ENCODE results near the gene TTC28. TPM values are rescaled to one million over a fixed set of nuclear protein-coding genes. Genes with fewer than 3 reads are reported as not detected.
"Not testable (repeated sequence)": the region's sequence is repeated elsewhere in the genome, so short reads cannot be mapped to it uniquely, and the experiment has no call there.

The TTC28 gene
- polyA plus RNA-seq, 4 donors = 0.45 to 24.0 (median 3.7) TPM

- no peaks in the 10 kb centered on the region for H3K9me3 ChIP-seq (ENCODE audit: control insufficient read depth in 2 of 2, insufficient read depth in 1 of 2, low read depth in 1 of 2, low read length in 1 of 2)
- 86 to 91% (median 88%) methylated on average over 4 of the region's 4 CpGs for WGBS, 3 donors
- H3K4me1 ChIP-seq (ENCODE audit: control insufficient read depth in 3 of 3, insufficient read depth in 2 of 3, low read depth in 1 of 3, low read length in 2 of 3) = peaks cover 0 to 6% (median 2%) of the 10 kb centered on the region in 3 donors
- no peak for DNase-seq
- no peak overlapping the region for H3K4me3 ChIP-seq (ENCODE audit: low read depth in 1 of 3, low read length in 3 of 3)
- no peak for FAIRE-seq
- no peaks in the 10 kb centered on the region for H3K36me3 ChIP-seq (ENCODE audit: control insufficient read depth in 3 of 3, insufficient read depth in 2 of 3, low read depth in 1 of 3, low read length in 3 of 3)
- no peak overlapping the region for H3K27ac ChIP-seq (ENCODE audit: low read depth in 1 of 3, low read length in 2 of 3)
- no peaks in the 10 kb centered on the region for H3K27me3 ChIP-seq (ENCODE audit: control insufficient read depth in 3 of 3, insufficient read depth in 3 of 3, low read length in 3 of 3)
Observed at GRCh38 chr22:28175730-28176492, 503.7 kb downstream of the TTC28 start.

- H3K4me3 ChIP-seq (ENCODE audit: low read depth in 1 of 3, low read length in 3 of 3) = no peak overlapping the region
- no peaks in the 10 kb centered on the region for H3K36me3 ChIP-seq (ENCODE audit: control insufficient read depth in 3 of 3, insufficient read depth in 2 of 3, low read depth in 1 of 3, low read length in 3 of 3)
- H3K4me1 ChIP-seq (ENCODE audit: control insufficient read depth in 3 of 3, insufficient read depth in 2 of 3, low read depth in 1 of 3, low read length in 2 of 3) = peaks cover 0 to 6% (median 2%) of the 10 kb centered on the region in 3 donors
- H3K27me3 ChIP-seq (ENCODE audit: control insufficient read depth in 3 of 3, insufficient read depth in 3 of 3, low read length in 3 of 3) = no peaks in the 10 kb centered on the region
- 95% methylated on average over 4 of the region's 4 CpGs for WGBS, 3 donors
- no peak for DNase-seq
- no peak for FAIRE-seq
- H3K27ac ChIP-seq (ENCODE audit: low read depth in 1 of 3, low read length in 2 of 3) = no peak overlapping the region
- H3K9me3 ChIP-seq (ENCODE audit: control insufficient read depth in 2 of 2, insufficient read depth in 1 of 2, low read depth in 1 of 2, low read length in 1 of 2) = no peaks in the 10 kb centered on the region
Observed at GRCh38 chr22:28174509-28174908, 505.1 kb downstream of the TTC28 start.

GRCh38 chr22:28172892-28173670, 506.6 kb downstream of the TTC28 start:
- H3K36me3 ChIP-seq (ENCODE audit: control insufficient read depth in 3 of 3, insufficient read depth in 2 of 3, low read depth in 1 of 3, low read length in 3 of 3) = no peaks in the 10 kb centered on the region

GRCh38 chr22:28171712-28172111, 507.9 kb downstream of the TTC28 start:
- DNase-seq (no peak), FAIRE-seq (no peak)
- no peak overlapping the region for H3K4me3 ChIP-seq (ENCODE audit: low read depth in 1 of 3, low read length in 3 of 3)
- no peak overlapping the region for H3K27ac ChIP-seq (ENCODE audit: low read depth in 1 of 3, low read length in 2 of 3)
- H3K4me1 ChIP-seq (ENCODE audit: control insufficient read depth in 3 of 3, insufficient read depth in 2 of 3, low read depth in 1 of 3, low read length in 2 of 3) = peaks cover 0 to 6% (median 2%) of the 10 kb centered on the region in 3 donors
- H3K36me3 ChIP-seq (ENCODE audit: control insufficient read depth in 3 of 3, insufficient read depth in 2 of 3, low read depth in 1 of 3, low read length in 3 of 3) = no peaks in the 10 kb centered on the region
- no peaks in the 10 kb centered on the region for H3K27me3 ChIP-seq (ENCODE audit: control insufficient read depth in 3 of 3, insufficient read depth in 3 of 3, low read length in 3 of 3)
- no peaks in the 10 kb centered on the region for H3K9me3 ChIP-seq (ENCODE audit: control insufficient read depth in 2 of 2, insufficient read depth in 1 of 2, low read depth in 1 of 2, low read length in 1 of 2)

More at GRCh38 chr22:28172892-28173670, 506.6 kb downstream of the TTC28 start:
- H3K27ac ChIP-seq (ENCODE audit: low read depth in 1 of 3, low read length in 2 of 3) = no peak overlapping the region
- no peaks in the 10 kb centered on the region for H3K27me3 ChIP-seq (ENCODE audit: control insufficient read depth in 3 of 3, insufficient read depth in 3 of 3, low read length in 3 of 3)
- WGBS, 3 donors = 15 to 34% (median 28%) methylated on average over 4 of the region's 4 CpGs
- peak; percentile 65 to 78 for DNase-seq
- no peaks in the 10 kb centered on the region for H3K9me3 ChIP-seq (ENCODE audit: control insufficient read depth in 2 of 2, insufficient read depth in 1 of 2, low read depth in 1 of 2, low read length in 1 of 2)
- no peak for FAIRE-seq
- H3K4me1 ChIP-seq (ENCODE audit: control insufficient read depth in 3 of 3, insufficient read depth in 2 of 3, low read depth in 1 of 3, low read length in 2 of 3) = peaks cover 0 to 6% (median 2%) of the 10 kb centered on the region in 3 donors
- H3K4me3 ChIP-seq (ENCODE audit: low read depth in 1 of 3, low read length in 3 of 3) = no peak overlapping the region

GRCh38 chr22:28171115-28171514, 508.5 kb downstream of the TTC28 start:
- DNase-seq (no peak), FAIRE-seq (no peak)
- WGBS, 3 donors = 74 to 87% (median 82%) methylated on average over 2 of the region's 2 CpGs
- H3K9me3 ChIP-seq (ENCODE audit: control insufficient read depth in 2 of 2, insufficient read depth in 1 of 2, low read depth in 1 of 2, low read length in 1 of 2) = no peaks in the 10 kb centered on the region
- no peaks in the 10 kb centered on the region for H3K36me3 ChIP-seq (ENCODE audit: control insufficient read depth in 3 of 3, insufficient read depth in 2 of 3, low read depth in 1 of 3, low read length in 3 of 3)
- no peaks in the 10 kb centered on the region for H3K27me3 ChIP-seq (ENCODE audit: control insufficient read depth in 3 of 3, insufficient read depth in 3 of 3, low read length in 3 of 3)
- H3K27ac ChIP-seq (ENCODE audit: low read depth in 1 of 3, low read length in 2 of 3) = no peak overlapping the region
- peaks cover 0 to 6% (median 2%) of the 10 kb centered on the region in 3 donors for H3K4me1 ChIP-seq (ENCODE audit: control insufficient read depth in 3 of 3, insufficient read depth in 2 of 3, low read depth in 1 of 3, low read length in 2 of 3)
- no peak overlapping the region for H3K4me3 ChIP-seq (ENCODE audit: low read depth in 1 of 3, low read length in 3 of 3)

- FAIRE-seq = not testable (repeated sequence)
Observed at GRCh38 chr22:28169314-28169713, 510.3 kb downstream of the TTC28 start.

GRCh38 chr22:28155808-28156207, 523.8 kb downstream of the TTC28 start:
- peaks cover 0 to 4% (median 0%) of the 10 kb centered on the region in 3 donors for H3K4me1 ChIP-seq (ENCODE audit: control insufficient read depth in 3 of 3, insufficient read depth in 2 of 3, low read depth in 1 of 3, low read length in 2 of 3)
- no peak overlapping the region for H3K27ac ChIP-seq (ENCODE audit: low read depth in 1 of 3, low read length in 2 of 3)
- peaks cover 0 to 3% of the 10 kb centered on the region in 2 donors for H3K9me3 ChIP-seq (ENCODE audit: control insufficient read depth in 2 of 2, insufficient read depth in 1 of 2, low read depth in 1 of 2, low read length in 1 of 2)
- no peak overlapping the region for H3K4me3 ChIP-seq (ENCODE audit: low read depth in 1 of 3, low read length in 3 of 3)
- H3K36me3 ChIP-seq (ENCODE audit: control insufficient read depth in 3 of 3, insufficient read depth in 2 of 3, low read depth in 1 of 3, low read length in 3 of 3) = no peaks in the 10 kb centered on the region
- DNase-seq = no peak
- no peak for FAIRE-seq
- no peaks in the 10 kb centered on the region for H3K27me3 ChIP-seq (ENCODE audit: control insufficient read depth in 3 of 3, insufficient read depth in 3 of 3, low read length in 3 of 3)

More at GRCh38 chr22:28169314-28169713, 510.3 kb downstream of the TTC28 start:
- H3K27ac ChIP-seq (ENCODE audit: low read depth in 1 of 3, low read length in 2 of 3); H3K27me3 ChIP-seq (ENCODE audit: control insufficient read depth in 3 of 3, insufficient read depth in 3 of 3, low read length in 3 of 3); DNase-seq; H3K4me3 ChIP-seq (ENCODE audit: low read depth in 1 of 3, low read length in 3 of 3); H3K4me1 ChIP-seq (ENCODE audit: control insufficient read depth in 3 of 3, insufficient read depth in 2 of 3, low read depth in 1 of 3, low read length in 2 of 3); H3K9me3 ChIP-seq (ENCODE audit: control insufficient read depth in 2 of 2, insufficient read depth in 1 of 2, low read depth in 1 of 2, low read length in 1 of 2); H3K36me3 ChIP-seq (ENCODE audit: control insufficient read depth in 3 of 3, insufficient read depth in 2 of 3, low read depth in 1 of 3, low read length in 3 of 3): not testable (repeated sequence)
- 92 to 100% (median 96%) methylated on average over 2 of the region's 2 CpGs for WGBS, 3 donors

- Histone ChIP-seq H3K27ac (ENCODE audit: low read depth in 1 of 3, low read length in 2 of 3) (no peak overlapping the region), H3K4me3 (ENCODE audit: low read depth in 1 of 3, low read length in 3 of 3) (no peak overlapping the region), H3K36me3 (ENCODE audit: control insufficient read depth in 3 of 3, insufficient read depth in 2 of 3, low read depth in 1 of 3, low read length in 3 of 3) (peaks cover 0 to 3% (median 0%) of the 10 kb centered on the region in 3 donors), H3K27me3 (ENCODE audit: control insufficient read depth in 3 of 3, insufficient read depth in 3 of 3, low read length in 3 of 3) (no peaks in the 10 kb centered on the region), H3K4me1 (ENCODE audit: control insufficient read depth in 3 of 3, insufficient read depth in 2 of 3, low read depth in 1 of 3, low read length in 2 of 3) (peaks cover 0 to 4% (median 0%) of the 10 kb centered on the region in 3 donors), H3K9me3 (ENCODE audit: control insufficient read depth in 2 of 2, insufficient read depth in 1 of 2, low read depth in 1 of 2, low read length in 1 of 2) (peaks cover 0 to 3% of the 10 kb centered on the region in 2 donors)
- FAIRE-seq = no peak
- no peak for DNase-seq
- 51 to 79% (median 79%) methylated on average over 2 of the region's 2 CpGs for WGBS, 3 donors
Observed at GRCh38 chr22:28154861-28155260, 524.8 kb downstream of the TTC28 start.

All from small intestine (tissue), 7 donors.